ENCODE results near the gene DUSP8. TPM values are rescaled to one million over a fixed set of nuclear protein-coding genes. Genes with fewer than 3 reads are reported as not detected.

The DUSP8 gene
- total RNA-seq, 2 experiments from 2014 or later: not detected

DNA sequence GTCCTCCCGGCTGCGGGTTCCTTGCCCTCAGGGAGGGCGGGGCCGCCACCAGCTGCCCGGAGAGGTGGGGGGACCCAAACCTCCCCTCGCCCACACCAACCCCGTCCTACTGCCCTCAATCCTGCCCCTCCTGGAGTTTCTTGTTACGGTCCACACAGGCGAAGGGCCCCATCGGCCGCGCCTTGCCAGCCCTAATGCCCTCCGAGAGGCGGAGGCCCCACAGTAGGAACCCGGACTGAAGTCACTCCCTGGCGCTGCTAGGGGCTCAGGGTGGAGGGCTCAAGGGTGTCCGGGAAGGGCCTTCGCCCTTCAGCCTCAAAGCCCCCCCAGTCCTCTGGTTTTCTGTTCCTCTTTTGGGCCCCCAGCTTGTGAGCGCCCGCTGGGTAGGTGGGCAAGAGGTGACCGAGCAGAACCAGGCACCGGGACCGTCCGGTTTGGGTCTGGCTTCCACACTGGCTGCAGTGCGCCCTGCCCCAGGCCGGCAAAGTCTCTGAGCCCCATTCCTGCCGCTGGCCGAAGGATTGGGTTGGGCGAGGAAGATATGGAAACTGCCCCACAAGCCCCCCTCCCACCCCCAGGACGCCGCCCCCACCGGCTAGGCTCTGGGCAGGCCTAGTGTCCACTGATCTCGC, 24.5 kb downstream of the DUSP8 start:
- Histone ChIP-seq H3K4me1 (ENCODE audit: insufficient read depth, low read length, poor library complexity, severe bottlenecking) (no peaks in the 10 kb centered on the region), H4K20me1 (ENCODE audit: insufficient read depth, low read length) (no peaks in the 10 kb centered on the region), H3K9me2 (ENCODE audit: insufficient read depth, low read length) (no peaks in the 10 kb centered on the region), H3K36me3 (ENCODE audit: insufficient read depth, low read length) (no peaks in the 10 kb centered on the region), H3K4me3 (ENCODE audit: low read depth, low read length, poor library complexity, severe bottlenecking) (no peak overlapping the region), H3K27ac (ENCODE audit: low read depth, low read length, poor library complexity, severe bottlenecking) (no peak overlapping the region), H3K4me2 (ENCODE audit: low read length) (no peak overlapping the region), H2AFZ (ENCODE audit: low read length) (no peak overlapping the region), H3K79me2 (ENCODE audit: insufficient read depth, low read depth, low read length) (no peaks in the 10 kb centered on the region), H3K9me3 (ENCODE audit: low read length) (no peaks in the 10 kb centered on the region)
- BruUV-seq (replicated peaks): no TSS peak
- DNase-seq (ENCODE audit: low spot score): no peak
- ChIA-PET CTCF (ENCODE audit: unreplicated experiment) (interaction anchor here (1.2 kb wide), 1 partner anchor 27 kb away, joined by 3 read pairs; no protein-coding TSS in a partner anchor), POLR2A (no interaction called here)
- TF ChIP-seq EZH2phosphoT487 (IDR thresholded peaks at IDR 0.05; ENCODE audit: borderline replicate concordance, low read depth, low read length): no peak
- TF ChIP-seq, protein P1, sequence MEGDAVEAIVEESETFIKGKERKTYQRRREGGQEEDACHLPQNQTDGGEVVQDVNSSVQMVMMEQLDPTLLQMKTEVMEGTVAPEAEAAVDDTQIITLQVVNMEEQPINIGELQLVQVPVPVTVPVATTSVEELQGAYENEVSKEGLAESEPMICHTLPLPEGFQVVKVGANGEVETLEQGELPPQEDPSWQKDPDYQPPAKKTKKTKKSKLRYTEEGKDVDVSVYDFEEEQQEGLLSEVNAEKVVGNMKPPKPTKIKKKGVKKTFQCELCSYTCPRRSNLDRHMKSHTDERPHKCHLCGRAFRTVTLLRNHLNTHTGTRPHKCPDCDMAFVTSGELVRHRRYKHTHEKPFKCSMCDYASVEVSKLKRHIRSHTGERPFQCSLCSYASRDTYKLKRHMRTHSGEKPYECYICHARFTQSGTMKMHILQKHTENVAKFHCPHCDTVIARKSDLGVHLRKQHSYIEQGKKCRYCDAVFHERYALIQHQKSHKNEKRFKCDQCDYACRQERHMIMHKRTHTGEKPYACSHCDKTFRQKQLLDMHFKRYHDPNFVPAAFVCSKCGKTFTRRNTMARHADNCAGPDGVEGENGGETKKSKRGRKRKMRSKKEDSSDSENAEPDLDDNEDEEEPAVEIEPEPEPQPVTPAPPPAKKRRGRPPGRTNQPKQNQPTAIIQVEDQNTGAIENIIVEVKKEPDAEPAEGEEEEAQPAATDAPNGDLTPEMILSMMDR (conservative IDR thresholded peaks at IDR 0.05; ENCODE audit: low read length): no peak
- intact Hi-C loops (cut with micrococcal nuclease; ENCODE audit: unreplicated experiment): no loop called here

DNA sequence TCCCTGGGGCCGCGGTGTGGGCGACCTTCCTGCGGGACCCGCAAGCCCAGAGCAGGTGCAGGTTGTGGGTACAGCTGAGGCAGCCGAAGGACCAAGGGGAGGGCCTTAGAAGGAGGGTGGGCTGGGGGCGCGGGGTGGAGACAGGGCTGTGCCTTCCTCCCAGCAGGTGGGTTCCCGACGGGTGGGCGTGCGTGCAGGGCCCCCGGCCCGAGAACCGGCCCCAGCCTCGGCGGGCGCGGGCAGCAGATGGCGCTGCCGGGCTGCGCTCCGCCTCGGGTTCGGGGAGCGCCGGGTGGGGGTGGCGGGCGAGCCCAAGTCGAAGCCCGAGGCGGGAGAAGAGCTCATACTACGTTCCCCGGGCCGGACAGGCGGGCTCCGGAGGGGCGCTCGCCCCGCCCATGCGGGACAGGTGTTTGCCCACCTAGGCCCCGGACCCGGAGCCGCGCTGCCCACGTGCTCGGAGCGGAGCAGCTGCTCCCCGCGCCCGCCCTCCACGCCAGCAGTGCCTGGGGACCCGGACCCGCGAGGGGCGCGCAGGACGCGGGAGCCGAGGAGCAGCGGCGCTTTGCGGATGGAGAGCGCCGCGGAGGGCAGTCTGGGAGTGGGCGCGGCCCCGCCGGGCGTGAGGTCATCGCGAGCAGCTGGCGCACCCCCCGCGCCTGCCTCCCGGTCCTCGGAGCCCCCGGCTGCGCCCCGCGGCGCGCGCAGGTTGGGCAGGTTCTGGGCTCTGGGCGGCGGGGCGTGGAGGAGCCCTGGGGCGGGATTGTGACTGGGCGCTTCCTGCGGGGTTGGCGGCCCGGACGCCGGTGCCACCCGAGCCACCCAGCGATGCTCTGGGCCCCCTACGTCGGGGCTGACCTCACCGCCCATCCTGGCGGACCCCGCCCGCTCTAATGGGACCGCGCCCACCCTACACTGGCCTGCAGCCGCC, 25.3 kb downstream of the DUSP8 start:
- no TSS peak for BruUV-seq (replicated peaks)
- intact Hi-C loops (cut with micrococcal nuclease; ENCODE audit: unreplicated experiment): loop anchor here (1.0 kb wide), 1 partner anchor 28 kb away; no protein-coding TSS in a partner anchor
- ChIA-PET POLR2A (no interaction called here), CTCF (ENCODE audit: unreplicated experiment) (interaction anchor here (0.5 to 1.2 kb wide), 3 partner anchors 25 to 28 kb away, joined by 3 to 5 read pairs (median 3); partner anchors contain the start of gene DUSP8)
- TF ChIP-seq, protein P1 (conservative IDR thresholded peaks at IDR 0.05; ENCODE audit: low read length): peak; percentile 77
- no peak for TF ChIP-seq EZH2phosphoT487 (IDR thresholded peaks at IDR 0.05; ENCODE audit: borderline replicate concordance, low read depth, low read length)
- Histone ChIP-seq H3K4me1 (ENCODE audit: insufficient read depth, low read length, poor library complexity, severe bottlenecking) (no peaks in the 10 kb centered on the region), H4K20me1 (ENCODE audit: insufficient read depth, low read length) (no peaks in the 10 kb centered on the region), H2AFZ (ENCODE audit: low read length) (no peak overlapping the region), H3K27ac (ENCODE audit: low read depth, low read length, poor library complexity, severe bottlenecking) (no peak overlapping the region), H3K9me3 (ENCODE audit: low read length) (no peaks in the 10 kb centered on the region), H3K4me3 (ENCODE audit: low read depth, low read length, poor library complexity, severe bottlenecking) (no peak overlapping the region), H3K36me3 (ENCODE audit: insufficient read depth, low read length) (no peaks in the 10 kb centered on the region), H3K79me2 (ENCODE audit: insufficient read depth, low read depth, low read length) (no peaks in the 10 kb centered on the region), H3K4me2 (ENCODE audit: low read length) (peak overlapping the region; percentile 37; the same call in 1 of the 2 replicates), H3K9me2 (ENCODE audit: insufficient read depth, low read length) (no peaks in the 10 kb centered on the region)
- DNase-seq (ENCODE audit: low spot score): peak; percentile 45
